Loucy (cell line): Measurements from ENCODE around the gene ACAD10.

Experiments used
- CTCF ChIP-seq: fragments of 200-600 bp; sonication (generic); conservative IDR thresholded peaks from 2 replicates; pipeline ENCODE4 v1.5.1; 2014; ENCODE audit warnings: mild to moderate bottlenecking, antibody characterized with exemption, low read length
- EZH2phosphoT487 ChIP-seq: fragments of 200-600 bp; IDR thresholded peaks from 2 replicates; pipeline ENCODE4 v1.6.1; 2018; ENCODE audit warnings: antibody characterized with exemption, mild to moderate bottlenecking, moderate library complexity, borderline replicate concordance

- TF ChIP-seq CTCF (no peak), EZH2phosphoT487 (no peak)
Measured at GRCh38 chr12:111773801-111774551, 88.1 kb downstream of the ACAD10 start.
